Measurements from ENCODE around the gene APOA1. TPM values are rescaled to one million over a fixed set of nuclear protein-coding genes. Genes with fewer than 3 reads are reported as not detected.

APOA1 gene
- total RNA-seq, 1 donor: under 0.01 TPM

DNA sequence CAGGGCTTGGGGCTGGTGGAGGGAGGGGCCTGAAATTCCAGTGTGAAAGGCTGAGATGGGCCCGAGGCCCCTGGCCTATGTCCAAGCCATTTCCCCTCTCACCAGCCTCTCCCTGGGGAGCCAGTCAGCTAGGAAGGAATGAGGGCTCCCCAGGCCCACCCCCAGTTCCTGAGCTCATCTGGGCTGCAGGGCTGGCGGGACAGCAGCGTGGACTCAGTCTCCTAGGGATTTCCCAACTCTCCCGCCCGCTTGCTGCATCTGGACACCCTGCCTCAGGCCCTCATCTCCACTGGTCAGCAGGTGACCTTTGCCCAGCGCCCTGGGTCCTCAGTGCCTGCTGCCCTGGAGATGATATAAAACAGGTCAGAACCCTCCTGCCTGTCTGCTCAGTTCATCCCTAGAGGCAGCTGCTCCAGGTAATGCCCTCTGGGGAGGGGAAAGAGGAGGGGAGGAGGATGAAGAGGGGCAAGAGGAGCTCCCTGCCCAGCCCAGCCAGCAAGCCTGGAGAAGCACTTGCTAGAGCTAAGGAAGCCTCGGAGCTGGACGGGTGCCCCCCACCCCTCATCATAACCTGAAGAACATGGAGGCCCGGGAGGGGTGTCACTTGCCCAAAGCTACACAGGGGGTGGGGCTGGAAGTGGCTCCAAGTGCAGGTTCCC, 7.8 kb downstream of the APOA1 start, which contains the start of gene APOC3:
TSS of gene APOC3 (plus strand) at position 383 of the 659 bp plus-strand sequence. CDS start 676 bp downstream, outside the sequence.
- H4K20me1 ChIP-seq (ENCODE audit: insufficient read depth, low read length): no peaks in the 10 kb centered on the region
- H3K27ac ChIP-seq (ENCODE audit: low read depth, low read length): no peak within 1 kb of the TSS
- H3K4me1 ChIP-seq (ENCODE audit: insufficient read depth, low read length): peaks cover 9% of the 10 kb centered on the region
- no peaks in the 10 kb centered on the region for H3K36me3 ChIP-seq (ENCODE audit: insufficient read depth, low read length)
- no peak within 1 kb of the TSS for H3K4me3 ChIP-seq (ENCODE audit: insufficient read depth, low read length)
- no peak within 1 kb of the TSS for H3K4me2 ChIP-seq (ENCODE audit: insufficient read depth, low read length)
- no peaks in the 10 kb centered on the region for H3K27me3 ChIP-seq (ENCODE audit: insufficient read depth, low read length)
- TF ChIP-seq, protein P1, sequence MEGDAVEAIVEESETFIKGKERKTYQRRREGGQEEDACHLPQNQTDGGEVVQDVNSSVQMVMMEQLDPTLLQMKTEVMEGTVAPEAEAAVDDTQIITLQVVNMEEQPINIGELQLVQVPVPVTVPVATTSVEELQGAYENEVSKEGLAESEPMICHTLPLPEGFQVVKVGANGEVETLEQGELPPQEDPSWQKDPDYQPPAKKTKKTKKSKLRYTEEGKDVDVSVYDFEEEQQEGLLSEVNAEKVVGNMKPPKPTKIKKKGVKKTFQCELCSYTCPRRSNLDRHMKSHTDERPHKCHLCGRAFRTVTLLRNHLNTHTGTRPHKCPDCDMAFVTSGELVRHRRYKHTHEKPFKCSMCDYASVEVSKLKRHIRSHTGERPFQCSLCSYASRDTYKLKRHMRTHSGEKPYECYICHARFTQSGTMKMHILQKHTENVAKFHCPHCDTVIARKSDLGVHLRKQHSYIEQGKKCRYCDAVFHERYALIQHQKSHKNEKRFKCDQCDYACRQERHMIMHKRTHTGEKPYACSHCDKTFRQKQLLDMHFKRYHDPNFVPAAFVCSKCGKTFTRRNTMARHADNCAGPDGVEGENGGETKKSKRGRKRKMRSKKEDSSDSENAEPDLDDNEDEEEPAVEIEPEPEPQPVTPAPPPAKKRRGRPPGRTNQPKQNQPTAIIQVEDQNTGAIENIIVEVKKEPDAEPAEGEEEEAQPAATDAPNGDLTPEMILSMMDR (IDR thresholded peaks at IDR 0.05; ENCODE audit: extremely low read depth, low read depth, low read length): no peak
- DNase-seq (ENCODE audit: insufficient read length, low spot score, missing footprints): peak; percentile 94
- peak within 1 kb of the TSS; percentile 41 for H2AFZ ChIP-seq (ENCODE audit: low read length)
- H3K9me3 ChIP-seq (ENCODE audit: low read depth, low read length): no peaks in the 10 kb centered on the region
- H3K79me2 ChIP-seq (ENCODE audit: insufficient read depth, low read length): no peaks in the 10 kb centered on the region

DNA sequence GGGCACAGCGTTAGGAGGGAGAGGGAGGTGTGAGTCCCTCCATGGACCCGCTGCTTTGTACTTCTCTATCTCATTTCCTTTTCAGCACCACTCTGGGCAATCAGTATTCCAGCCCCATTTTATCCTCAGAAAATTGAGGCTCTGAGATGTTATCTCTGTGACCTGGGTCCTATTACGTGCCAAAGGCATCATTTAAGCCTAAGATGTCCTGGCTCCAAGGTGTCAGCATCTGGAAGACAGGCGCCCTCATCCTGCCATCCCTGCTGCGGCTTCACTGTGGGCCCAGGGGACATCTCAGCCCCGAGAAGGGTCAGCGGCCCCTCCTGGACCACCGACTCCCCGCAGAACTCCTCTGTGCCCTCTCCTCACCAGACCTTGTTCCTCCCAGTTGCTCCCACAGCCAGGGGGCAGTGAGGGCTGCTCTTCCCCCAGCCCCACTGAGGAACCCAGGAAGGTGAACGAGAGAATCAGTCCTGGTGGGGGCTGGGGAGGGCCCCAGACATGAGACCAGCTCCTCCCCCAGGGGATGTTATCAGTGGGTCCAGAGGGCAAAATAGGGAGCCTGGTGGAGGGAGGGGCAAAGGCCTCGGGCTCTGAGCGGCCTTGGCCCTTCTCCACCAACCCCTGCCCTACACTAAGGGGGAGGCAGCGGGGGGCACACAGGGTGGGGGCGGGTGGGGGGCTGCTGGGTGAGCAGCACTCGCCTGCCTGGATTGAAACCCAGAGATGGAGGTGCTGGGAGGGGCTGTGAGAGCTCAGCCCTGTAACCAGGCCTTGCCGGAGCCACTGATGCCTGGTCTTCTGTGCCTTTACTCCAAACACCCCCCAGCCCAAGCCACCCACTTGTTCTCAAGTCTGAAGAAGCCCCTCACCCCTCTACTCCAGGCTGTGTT, 8.5 kb downstream of the APOA1 start:
- no peaks in the 10 kb centered on the region for H3K79me2 ChIP-seq (ENCODE audit: insufficient read depth, low read length)
- TF ChIP-seq, protein P1 (IDR thresholded peaks at IDR 0.05; ENCODE audit: extremely low read depth, low read depth, low read length): no peak

DNA sequence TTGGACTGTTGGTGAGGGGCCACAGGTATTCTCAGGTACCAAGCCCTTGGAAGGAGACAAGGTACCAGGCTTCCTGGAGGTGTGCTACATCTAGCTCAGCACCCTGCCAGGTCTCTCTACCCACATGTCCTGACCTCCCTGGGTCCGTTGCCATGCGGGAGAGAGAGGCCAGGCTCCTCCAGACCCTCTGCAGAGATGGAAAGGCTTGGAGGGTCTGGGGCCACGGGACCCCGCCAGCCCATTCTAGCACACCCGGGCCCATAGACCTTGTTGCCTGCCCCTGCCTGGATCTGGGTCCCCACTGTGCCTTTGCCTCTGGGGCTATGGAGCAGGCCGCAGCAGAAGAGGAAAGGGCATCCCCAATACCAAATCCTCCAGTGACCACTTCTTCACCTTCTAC, 10.0 kb downstream of the APOA1 start:
- Histone ChIP-seq H3K4me1 (ENCODE audit: insufficient read depth, low read length) (peaks cover 9% of the 10 kb centered on the region), H3K27ac (ENCODE audit: low read depth, low read length) (no peak overlapping the region), H4K20me1 (ENCODE audit: insufficient read depth, low read length) (no peaks in the 10 kb centered on the region), H3K4me2 (ENCODE audit: insufficient read depth, low read length) (no peak overlapping the region), H3K9me3 (ENCODE audit: low read depth, low read length) (no peaks in the 10 kb centered on the region), H3K36me3 (ENCODE audit: insufficient read depth, low read length) (no peaks in the 10 kb centered on the region), H3K79me2 (ENCODE audit: insufficient read depth, low read length) (no peaks in the 10 kb centered on the region), H2AFZ (ENCODE audit: low read length) (no peak overlapping the region), H3K27me3 (ENCODE audit: insufficient read depth, low read length) (no peaks in the 10 kb centered on the region), H3K4me3 (ENCODE audit: insufficient read depth, low read length) (no peak overlapping the region)
- TF ChIP-seq, protein P1 (IDR thresholded peaks at IDR 0.05; ENCODE audit: extremely low read depth, low read depth, low read length): no peak
- DNase-seq (ENCODE audit: insufficient read length, low spot score, missing footprints): no peak

More for the DNA sequence above, 8.5 kb downstream of the APOA1 start:
- DNase-seq (ENCODE audit: insufficient read length, low spot score, missing footprints): no peak
- Histone ChIP-seq H3K27me3 (ENCODE audit: insufficient read depth, low read length) (no peaks in the 10 kb centered on the region), H3K4me3 (ENCODE audit: insufficient read depth, low read length) (no peak overlapping the region), H3K27ac (ENCODE audit: low read depth, low read length) (no peak overlapping the region), H3K9me3 (ENCODE audit: low read depth, low read length) (no peaks in the 10 kb centered on the region), H3K4me2 (ENCODE audit: insufficient read depth, low read length) (no peak overlapping the region), H4K20me1 (ENCODE audit: insufficient read depth, low read length) (no peaks in the 10 kb centered on the region), H3K36me3 (ENCODE audit: insufficient read depth, low read length) (no peaks in the 10 kb centered on the region), H3K4me1 (ENCODE audit: insufficient read depth, low read length) (peaks cover 9% of the 10 kb centered on the region), H2AFZ (ENCODE audit: low read length) (peak overlapping the region; percentile 41)

Measured in osteoblast (primary cell).